D341Med (cell line): ENCODE measurements around the gene NPHP4.

Experiments
- DNase-seq: peaks from one replicate; pipeline ENCODE4 v3.0.0; 2012; ENCODE audit warnings: low spot score

Gene NPHP4

GRCh38 chr1:5992026-5992813 is at the start of gene NPHP4:
TSS of gene NPHP4 (minus strand) at chr1:5992425. CDS start at chr1:5986289, 6,136 bp downstream.
- DNase-seq = peak; percentile 97

- DNase-seq = peak; percentile 86
Measured at GRCh38 chr1:6041432-6042062, 49.3 kb upstream of the NPHP4 start.

GRCh38 chr1:6040861-6041415 is 48.7 kb upstream of the NPHP4 start:
- DNase-seq = no peak

GRCh38 chr1:6040444-6040843 is 48.2 kb upstream of the NPHP4 start:
- DNase-seq = no peak

- no peak for DNase-seq
Measured at GRCh38 chr1:6039031-6039430, 46.8 kb upstream of the NPHP4 start.

GRCh38 chr1:6038603-6039002 is 46.4 kb upstream of the NPHP4 start:
- no peak for DNase-seq

- no peak for DNase-seq
Measured at GRCh38 chr1:6037338-6037762, 45.1 kb upstream of the NPHP4 start.

- no peak for DNase-seq
Measured at GRCh38 chr1:6035719-6036118, 43.5 kb upstream of the NPHP4 start.

- DNase-seq = no peak
Measured at GRCh38 chr1:6035303-6035702, 43.1 kb upstream of the NPHP4 start.

- DNase-seq = no peak
Measured at GRCh38 chr1:6034750-6035096, 42.5 kb upstream of the NPHP4 start.

GRCh38 chr1:6033986-6034749 is 41.9 kb upstream of the NPHP4 start:
- peak; percentile 75 for DNase-seq

GRCh38 chr1:6033124-6033523 is 40.9 kb upstream of the NPHP4 start:
- no peak for DNase-seq

- DNase-seq = no peak
Measured at GRCh38 chr1:6030547-6031261, 38.5 kb upstream of the NPHP4 start.

- DNase-seq = no peak
Measured at GRCh38 chr1:6030132-6030531, 37.9 kb upstream of the NPHP4 start.

- no peak for DNase-seq
Measured at GRCh38 chr1:6029351-6029750, 37.1 kb upstream of the NPHP4 start.

- DNase-seq = no peak
Measured at GRCh38 chr1:6028042-6028850, 36.0 kb upstream of the NPHP4 start.

- no peak for DNase-seq
Measured at GRCh38 chr1:6027591-6027990, 35.4 kb upstream of the NPHP4 start.

- no peak for DNase-seq
Measured at GRCh38 chr1:6026095-6026809, 34.0 kb upstream of the NPHP4 start.

GRCh38 chr1:6025269-6026094 is 33.3 kb upstream of the NPHP4 start:
- no peak for DNase-seq

- DNase-seq = no peak
Measured at GRCh38 chr1:6024376-6024775, 32.2 kb upstream of the NPHP4 start.
